SIG-M5 treated with dmso at 0.1 percent for 504 hours (cell line): Measurements from ENCODE around the gene BPI.
"Not testable (repeated sequence)": the region's sequence is repeated elsewhere in the genome, so short reads cannot be mapped to it uniquely, and the experiment has no call there.

ENCODE experiments used
- DNase-seq: peaks from one replicate; lab custom pipeline; 2025; ENCODE audit not compliant: unreplicated experiment; lab: John Stamatoyannopoulos, UW

The BPI gene

DNA sequence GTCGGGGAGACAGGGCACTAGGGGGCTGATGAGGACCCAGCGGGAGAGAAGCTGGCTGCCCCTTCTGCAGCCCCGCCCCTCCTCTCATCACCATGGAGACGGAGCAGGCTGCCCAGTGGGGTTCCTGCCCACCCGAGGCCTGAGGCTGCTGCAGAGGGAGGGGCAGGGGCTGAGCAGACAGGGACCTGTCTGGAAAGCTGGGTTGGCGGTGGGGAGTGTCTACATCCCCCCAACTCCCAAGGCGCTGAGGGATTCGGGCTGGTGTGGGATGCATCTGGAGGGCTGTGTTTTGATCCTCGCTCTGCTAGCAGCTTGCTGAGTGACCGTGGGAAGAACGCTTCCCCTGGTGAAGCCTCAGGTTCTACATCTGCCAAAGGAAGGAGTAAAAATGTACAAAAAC lies 1.2 kb upstream of the BPI start:
- DNase-seq: no peak

DNA sequence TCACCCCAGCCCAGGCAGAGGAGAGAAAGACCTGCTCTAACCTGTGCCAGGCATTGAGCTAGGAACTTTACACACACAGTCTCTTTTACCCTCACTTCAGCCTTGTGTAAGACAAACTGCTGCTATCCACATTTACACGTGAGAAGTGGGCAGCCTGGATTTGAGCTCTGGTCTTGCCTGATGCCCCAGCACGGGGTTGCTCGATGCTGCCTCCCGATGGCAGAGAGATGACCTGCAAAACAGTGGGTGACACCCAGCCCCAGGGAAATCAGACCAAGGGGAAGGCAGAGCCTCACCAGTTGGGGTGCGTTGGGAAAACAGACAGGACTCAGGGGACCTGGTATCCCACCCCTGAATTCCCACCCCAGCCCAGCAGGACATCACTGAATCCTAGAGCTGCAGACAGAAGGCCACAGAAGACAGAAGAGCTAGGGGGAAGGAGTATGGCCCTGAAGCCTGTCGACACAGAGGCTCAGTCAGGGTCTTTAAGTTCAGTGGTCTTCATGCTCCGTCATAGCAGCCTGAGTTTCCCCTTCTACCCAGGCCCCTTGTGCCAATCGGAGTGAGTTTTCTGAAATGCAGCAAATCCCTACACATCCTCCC lies 990 bp downstream of the BPI start:
- peak; percentile 65 for DNase-seq

DNA sequence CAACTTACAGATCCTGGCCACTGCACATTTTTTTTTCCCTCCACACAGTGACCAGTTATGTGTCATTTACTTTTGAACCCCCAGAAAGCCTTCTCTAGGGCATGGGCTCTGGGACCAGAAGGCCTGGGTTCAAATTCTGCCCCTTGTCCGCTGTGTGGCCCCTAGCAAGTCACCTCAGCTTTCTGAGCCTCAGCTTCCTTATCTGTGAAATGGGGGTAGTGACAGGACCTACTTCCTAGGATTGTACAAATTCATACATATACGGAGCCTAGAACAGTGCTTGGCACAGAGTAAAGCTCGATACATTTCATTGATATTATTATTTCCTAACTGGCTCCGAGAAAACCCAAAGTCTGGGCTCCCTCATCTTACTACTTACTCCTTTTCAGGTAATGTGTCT lies 1.6 kb downstream of the BPI start:
- no peak for DNase-seq

DNA sequence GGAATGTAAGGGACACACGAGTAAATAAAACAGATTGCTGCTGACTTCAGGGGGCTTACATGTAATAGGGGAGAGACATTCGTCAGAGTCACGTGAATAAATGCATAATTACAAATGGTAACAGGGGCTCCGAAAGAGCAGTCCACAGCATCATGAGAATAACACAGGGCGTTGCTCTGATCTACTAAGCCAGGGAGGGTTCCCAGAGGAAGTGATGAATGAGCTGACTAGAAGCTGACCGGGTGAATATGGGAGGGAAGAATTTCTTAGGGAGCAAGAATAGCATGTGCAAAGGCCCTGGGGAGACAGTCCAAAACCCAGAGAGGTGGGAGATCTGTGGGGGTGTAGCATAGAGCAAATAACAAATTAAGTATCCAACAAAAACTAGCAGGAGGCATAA lies 2.4 kb downstream of the BPI start:
- DNase-seq: no peak

DNA sequence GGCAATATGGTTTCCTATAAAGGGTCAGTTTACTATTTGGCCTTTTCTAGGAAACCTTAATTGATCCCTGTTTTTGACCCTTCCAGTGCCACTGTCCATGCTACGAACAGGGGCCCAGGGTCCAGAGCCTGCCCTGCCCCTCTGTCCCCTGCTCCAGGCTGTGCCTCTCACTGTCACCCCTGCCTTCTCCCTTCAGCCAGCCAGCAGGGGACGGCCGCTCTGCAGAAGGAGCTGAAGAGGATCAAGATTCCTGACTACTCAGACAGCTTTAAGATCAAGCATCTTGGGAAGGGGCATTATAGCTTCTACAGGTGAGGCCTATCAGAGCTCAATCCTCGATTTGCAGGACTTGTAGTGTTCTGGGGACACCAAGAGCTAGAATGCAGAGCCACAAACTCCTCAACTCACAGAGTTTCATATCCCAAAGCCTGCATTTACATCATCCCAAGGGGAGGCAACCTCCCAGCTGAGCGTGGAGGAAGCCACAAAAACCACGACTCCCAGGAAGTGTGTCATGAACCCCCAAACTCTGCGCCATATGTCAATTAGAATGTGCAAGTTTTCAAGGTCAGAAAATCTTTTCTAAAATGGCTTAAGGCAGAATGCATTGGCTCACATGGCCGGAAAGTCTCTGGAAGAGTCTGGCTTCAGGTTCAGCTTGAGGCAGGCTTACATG lies 3.6 kb downstream of the BPI start:
- DNase-seq: peak; percentile 37

DNA sequence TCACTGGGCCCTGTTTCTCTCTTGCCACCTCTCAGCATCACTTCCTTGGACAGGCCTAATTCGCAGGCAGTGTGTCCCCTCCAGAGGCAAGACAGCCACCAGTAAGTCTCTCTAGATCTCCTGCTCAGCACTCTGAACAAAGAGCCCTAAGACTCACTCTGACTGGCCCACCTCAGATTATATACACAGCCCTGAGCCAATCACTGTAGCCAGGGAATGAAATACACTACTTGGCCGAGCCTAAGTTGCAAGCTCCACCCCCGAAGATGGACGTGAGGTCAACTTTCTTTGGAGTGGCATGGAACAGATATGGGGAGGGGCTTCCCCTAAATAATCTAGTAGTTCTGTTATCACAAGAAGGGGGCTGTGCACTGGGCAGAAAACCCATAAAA lies 4.1 kb downstream of the BPI start:
- no peak for DNase-seq

DNA sequence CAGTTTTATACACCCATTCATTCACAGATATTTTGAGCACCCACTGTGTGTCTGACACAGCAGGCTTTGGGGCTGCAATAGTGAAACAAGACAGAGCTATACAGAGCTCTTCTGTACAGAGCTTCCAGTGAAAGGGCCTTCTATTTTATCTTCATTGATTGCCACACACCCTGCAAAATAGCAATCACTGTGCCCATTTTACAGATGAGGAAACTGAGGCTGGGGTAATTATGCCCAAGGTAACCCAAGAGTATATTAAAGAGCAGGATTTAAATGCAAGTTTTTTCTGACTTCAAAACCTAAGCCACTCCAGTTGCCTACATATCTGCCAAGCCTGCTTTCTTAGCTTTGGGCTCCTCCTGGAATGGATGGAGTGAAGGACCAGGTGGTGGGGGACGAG lies 4.5 kb downstream of the BPI start:
- DNase-seq: no peak

DNA sequence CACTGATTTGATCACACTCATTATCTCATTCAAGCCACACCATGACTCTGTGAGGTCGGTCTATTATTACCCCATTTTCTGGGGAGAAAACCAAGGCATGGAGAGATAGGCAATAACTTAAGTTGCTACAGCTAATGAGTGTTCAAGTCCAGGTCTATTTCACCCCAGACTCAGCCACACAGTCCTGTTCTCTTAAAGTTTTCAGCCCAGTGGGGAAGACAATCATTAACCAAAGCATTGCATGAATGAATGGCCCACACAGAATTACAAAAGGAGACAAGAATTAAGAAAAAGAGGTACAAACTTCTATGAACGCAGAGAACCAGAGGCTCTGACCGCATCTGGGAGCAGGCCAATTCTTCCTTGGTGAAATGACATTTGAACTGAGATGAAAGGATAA lies 7.1 kb downstream of the BPI start:
- no peak for DNase-seq

DNA sequence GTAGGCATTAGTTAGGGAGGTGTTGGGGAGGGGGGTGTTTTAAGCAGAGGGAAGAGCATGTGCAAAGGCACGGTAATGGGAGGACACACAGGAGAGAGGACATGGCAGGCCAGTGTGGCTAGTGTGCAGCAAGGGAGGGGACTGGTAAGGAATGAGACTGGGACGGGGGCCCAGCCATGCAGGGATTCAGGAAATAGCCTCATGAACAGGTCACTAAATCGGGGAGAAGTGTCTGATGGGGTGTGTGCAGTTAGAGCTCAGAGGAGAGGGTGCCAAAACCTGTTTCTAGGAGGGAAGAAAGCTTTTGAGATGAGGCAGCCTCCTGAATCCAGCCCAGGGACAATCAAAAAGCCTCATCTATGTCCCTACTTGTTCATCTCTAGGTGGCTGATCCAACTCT lies 7.5 kb downstream of the BPI start:
- DNase-seq: no peak

DNA sequence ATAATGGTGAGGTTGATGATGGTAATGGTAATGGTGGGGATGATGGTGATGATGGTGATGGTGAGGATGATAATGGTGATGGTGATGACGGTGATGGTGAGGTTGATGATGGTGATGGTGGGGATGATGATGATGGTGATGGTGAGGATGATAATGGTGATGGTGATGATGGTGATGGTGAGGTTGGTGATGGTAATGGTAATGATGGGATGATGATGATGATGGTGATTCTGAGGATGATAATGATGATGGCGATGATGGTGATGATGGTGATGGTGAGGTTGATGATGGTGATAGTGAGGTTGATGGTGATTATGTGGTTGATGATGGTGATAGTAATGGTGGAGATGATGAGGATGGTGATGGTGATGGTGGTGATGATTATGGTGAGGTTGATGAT lies 9.7 kb downstream of the BPI start:
- DNase-seq: no peak

DNA sequence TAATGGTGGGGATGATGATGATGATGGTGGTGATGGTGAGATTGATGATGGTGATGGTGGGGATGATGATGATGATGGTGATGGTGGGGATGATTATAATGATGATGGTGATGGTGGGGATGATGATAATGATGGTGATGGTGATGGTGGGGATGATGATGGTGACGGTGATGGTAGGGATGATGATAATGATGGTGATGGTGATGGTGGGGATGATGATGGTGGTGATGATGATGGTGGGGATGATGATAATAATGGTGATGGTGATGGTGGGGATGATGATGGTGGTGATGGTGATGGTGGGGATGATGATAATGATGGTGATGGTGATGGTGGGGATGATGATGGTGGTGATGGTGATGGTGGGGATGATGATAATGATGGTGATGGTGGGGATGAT lies 10.4 kb downstream of the BPI start:
- DNase-seq: not testable (repeated sequence)

DNA sequence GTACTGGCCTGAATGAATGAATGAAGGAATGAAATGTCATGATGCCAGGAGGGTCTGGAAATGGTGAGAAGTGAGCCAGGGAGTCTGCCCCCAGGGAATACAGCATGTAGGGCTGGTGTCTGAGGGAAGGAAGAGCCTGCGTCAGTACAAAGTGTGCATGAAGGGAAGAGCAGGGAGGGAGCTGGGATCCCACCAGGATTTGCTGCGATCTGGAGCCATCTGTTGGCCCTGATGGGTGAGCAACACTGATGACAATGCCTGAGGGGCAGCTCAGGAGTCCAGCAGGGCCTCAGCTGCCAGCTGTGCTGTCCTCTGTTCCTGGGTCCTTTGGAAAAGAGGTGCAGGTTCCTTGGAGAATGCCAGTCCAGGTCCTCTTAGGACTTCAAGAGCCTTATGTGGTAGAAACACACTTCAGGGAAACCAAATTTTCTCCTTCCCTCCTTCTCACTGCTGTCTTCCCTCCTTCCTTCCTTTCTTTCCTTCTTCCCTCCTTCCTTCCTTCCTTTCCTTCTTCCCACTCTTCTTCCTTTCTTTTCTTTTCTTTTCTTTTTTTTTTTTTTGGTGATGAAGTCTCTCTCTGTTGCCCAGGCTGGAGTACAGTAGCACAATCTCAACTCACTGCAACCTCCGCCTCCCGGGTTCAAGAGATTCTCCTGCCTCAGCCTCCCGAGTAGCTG lies 11.5 kb downstream of the BPI start:
- DNase-seq: no peak

DNA sequence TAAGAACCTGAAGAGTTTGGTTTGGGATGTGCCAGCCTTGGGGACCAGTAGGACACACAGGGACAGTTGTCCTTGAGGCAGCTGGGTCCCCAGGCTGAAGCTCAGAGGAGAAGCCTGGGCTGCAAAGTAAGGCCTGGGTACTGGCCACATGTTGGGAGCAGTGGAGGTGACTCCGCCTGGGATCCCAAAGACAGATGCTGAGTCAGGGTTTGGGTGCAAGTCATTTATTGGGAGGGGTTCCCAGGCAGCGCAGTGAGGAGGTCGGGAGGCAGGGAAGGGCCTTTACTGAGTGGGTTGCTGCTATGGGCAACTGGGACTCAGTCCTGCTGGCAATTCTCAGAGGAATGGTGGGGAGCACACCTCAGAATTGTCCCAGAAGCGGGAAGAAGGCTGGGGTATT lies 12.4 kb downstream of the BPI start:
- no peak for DNase-seq

DNA sequence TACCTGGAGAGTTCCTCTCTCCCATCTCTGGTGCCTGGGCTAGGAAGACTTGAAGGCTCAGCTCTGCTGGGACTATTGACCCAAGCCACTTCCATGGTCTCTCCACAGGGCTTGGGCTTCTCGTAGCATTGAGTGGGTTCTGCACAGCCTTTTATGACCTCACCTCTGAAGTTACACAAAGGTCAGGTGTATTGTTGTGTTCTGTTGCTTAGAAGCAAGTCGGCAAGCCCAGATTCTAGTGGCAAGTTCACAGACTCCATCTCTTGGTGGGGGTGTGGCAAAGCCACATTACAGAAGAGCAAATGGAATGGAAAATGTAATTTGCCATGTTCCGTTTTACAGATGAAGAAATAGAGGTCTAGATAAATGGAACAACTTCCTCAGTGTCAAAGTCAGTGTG lies 13.5 kb downstream of the BPI start:
- no peak for DNase-seq

DNA sequence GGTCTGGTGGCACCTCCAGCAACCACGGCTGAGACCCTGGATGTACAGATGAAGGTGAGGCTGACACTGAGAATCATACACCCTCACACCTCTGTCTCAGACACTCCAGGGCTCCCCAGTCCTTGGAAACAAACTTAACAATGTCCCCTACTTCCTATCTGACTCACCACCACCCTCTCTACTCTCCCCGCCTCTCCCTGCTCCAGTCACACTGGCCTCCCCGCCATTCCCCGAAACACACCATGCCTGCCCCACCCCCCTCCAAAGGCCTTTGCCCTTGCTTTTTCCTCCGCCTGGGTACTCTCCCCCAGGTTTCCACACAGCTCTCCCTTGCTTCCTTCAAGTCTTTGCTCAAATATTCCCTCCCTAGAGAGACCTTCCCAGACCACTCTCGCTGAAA lies 16.3 kb downstream of the BPI start:
- DNase-seq: no peak

DNA sequence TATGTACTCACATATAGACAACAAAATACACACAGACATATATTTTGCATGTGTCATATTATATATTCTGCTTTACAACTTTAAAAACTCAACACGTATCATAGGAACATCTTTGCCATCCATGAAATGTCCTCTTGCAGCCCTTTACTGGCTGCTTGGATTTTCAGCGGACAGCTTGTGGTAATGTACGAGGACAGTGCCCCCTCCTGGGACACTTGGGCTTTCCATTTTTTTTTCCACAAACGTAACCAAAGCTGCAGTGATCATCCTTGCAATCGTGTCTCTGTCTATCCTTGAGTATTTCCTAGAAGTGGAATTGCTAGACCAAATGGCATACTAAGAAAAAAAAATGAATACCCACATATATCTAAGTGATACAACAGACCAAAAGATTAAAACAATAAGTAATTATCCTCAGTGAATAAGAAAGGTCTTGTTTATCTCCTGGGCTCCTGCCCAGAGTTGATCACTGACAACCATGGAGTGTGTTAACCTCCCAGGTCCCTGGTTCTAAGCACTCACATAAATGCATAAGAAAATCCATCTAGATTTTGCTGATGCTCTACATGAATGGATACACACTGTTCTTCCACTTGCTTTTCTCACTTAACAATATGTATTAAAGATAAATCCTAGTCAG lies 18.1 kb downstream of the BPI start:
- peak; percentile 37 for DNase-seq

DNA sequence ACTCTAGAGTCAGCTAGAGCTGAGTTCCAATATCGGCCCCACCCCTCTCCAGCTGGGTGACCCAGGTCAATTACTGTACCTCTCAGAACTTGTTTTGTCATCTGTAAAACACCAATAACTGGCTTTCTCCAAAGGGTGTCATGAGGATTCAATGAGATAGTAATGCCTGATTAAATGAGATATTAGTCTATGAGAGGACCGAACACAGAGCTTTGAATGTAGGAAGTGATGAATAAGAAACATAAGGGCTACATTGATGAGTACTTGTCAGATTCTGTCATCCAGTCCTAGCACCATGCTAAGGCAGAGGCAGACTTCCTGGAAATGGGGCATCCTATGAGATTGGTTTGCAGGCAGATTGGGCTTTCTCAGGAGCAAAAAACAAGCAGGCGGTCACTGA lies 20.2 kb downstream of the BPI start:
- DNase-seq: no peak

DNA sequence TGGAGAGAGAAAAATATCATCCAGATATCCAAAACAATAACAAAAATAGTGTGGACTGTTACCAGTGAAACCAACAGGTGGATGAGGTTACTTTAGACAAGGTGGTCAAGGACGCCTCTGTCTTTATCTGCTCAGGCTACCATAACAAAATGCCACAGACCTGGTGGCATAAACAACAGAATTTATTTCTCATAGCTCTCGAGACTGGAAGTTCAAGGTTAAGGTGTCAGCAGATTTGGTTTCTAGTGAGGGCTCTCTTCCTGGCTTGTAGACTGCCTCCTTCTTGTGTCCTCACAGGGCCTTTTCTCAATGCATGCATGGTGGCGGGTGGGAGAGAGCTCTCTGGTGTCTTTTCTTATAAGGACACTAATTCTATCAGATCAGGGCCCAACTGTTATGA lies 21.2 kb downstream of the BPI start:
- no peak for DNase-seq

DNA sequence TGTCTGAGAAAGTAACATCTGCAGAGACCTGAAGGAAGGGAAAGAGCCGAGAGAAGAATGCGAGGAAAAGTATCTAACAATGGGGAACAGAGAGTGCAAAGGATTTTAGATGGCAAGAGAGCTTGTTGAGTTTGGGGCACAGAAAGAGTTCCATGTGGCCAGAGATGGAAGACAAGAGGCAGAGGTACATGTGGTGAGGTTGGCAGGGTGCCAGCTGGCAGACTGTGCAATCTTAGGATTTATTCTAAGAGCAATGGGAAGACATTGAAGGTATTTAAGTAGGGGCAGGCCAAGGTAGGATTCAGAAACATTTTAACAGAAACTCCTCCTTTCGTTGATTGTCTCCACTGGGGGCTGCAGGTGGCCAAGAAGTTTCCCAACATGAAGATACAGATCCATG lies 21.9 kb downstream of the BPI start:
- no peak for DNase-seq

DNA sequence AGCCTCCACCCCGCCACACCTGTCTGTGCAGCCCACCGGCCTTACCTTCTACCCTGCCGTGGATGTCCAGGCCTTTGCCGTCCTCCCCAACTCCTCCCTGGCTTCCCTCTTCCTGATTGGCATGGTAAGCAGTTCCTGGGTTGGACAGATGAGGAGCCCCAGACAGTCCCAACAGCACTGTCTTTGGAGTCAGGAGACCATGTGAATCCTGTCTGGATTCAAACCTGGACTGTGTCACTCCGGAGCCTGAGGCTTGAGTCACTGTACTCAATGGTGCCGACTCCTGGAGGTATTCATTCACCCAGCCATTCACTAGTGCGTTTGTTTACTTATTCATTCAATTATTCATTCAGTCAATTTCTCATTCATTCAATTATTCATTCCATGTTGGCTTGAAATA lies 22.4 kb downstream of the BPI start:
- DNase-seq: no peak

DNA sequence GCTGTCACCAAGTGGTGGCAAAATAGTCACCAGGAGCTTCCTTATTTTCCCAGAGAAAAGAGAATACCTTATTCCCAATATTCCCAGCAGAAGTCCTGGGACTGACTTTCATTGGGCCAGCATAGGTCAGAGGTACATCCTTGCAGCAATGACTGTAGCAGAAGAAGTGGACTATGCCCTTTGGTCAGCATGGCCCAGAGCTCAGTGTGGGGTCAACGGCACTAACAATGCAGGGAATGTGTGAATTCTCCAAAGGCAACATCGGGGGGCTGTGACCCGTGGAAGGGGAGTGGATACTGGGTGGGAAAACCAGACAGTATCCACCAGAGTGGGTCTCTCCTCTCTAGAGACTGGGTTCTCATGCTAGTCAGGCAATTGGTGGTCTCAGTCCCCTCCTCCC lies 26.7 kb downstream of the BPI start:
- no peak for DNase-seq

DNA sequence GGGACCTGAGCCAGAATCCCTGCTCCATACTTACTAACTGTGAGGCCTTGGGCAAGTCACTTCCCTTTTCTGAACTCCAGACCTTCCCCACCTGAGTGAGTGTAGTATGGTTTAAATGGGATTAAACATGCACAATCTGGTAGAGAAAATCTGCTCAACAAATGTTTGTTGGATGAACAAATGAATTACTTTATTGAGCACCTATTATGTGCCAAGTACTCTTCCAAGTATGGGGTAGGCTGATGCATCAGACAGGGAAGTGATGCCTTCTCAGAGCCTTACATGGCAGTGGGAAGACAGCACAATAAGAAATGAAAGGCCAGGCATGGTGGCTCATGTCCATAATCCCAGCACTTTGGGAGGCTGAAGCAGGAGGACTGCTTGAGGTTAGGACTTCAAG lies 27.3 kb downstream of the BPI start:
- DNase-seq: no peak
